H1 (cell line): Measurements from ENCODE around the gene APC2. TPM values are rescaled to one million over a fixed set of nuclear protein-coding genes. Genes with fewer than 3 reads are reported as not detected.

Source experiments
- CTCF ChIA-PET: fragments of 300-600 bp; sonication (Branson Sonifier 250); formaldehyde crosslinking; loops from one replicate; lab custom pipeline; 2021; ENCODE audit not compliant: partially characterized antibody; lab: Charles Lee
- POLR2A ChIA-PET: fragments of 300-600 bp; sonication (Branson Sonifier 250); formaldehyde crosslinking; loops from one replicate; lab custom pipeline; 2021; ENCODE audit warnings: inconsistent platforms; ENCODE audit not compliant: partially characterized antibody; lab: Charles Lee
- DNase-seq, 2 experiments: peaks; one replicate each; pipeline versions ENCODE4 v3.0.0 to v3.0.0-alpha.2; 2010 to 2022; ENCODE audit warnings: low spot score in 2 of 2, low read depth in 1 of 2, mixed read lengths in 1 of 2
- FAIRE-seq: peaks from 2 replicates; lab custom pipeline; 2011; peaks lifted over from hg19 to GRCh38; lab: Jason Lieb, UNC
- H2AFZ ChIP-seq: 2 replicates; pipeline ENCODE4 v1.8.1; 2012; ENCODE audit warnings: low read length, inconsistent platforms
- H2AK5ac ChIP-seq: 2 replicates; pipeline ENCODE4 v1.6.1; 2013; ENCODE audit warnings: low read depth, low read length
- H2BK120ac ChIP-seq: replicated peaks from 2 replicates; pipeline ENCODE3; 2013; ENCODE audit warnings: low read depth, low read length, inconsistent platforms
- H2BK12ac ChIP-seq: 2 replicates; pipeline ENCODE4 v1.6.1; 2013; ENCODE audit warnings: low read depth, low read length
- H2BK15ac ChIP-seq: 2 replicates; pipeline ENCODE4 v1.6.1; 2013; ENCODE audit warnings: low read length
- H2BK20ac ChIP-seq: 2 replicates; pipeline ENCODE4 v1.6.1; 2013; ENCODE audit warnings: low read length
- H2BK5ac ChIP-seq: 2 replicates; pipeline ENCODE4 v1.6.1; 2013; ENCODE audit warnings: low read depth, low read length
- H3K14ac ChIP-seq: 2 replicates; pipeline ENCODE4 v1.6.1; 2013; ENCODE audit warnings: inconsistent platforms; ENCODE audit not compliant: insufficient read length
- H3K18ac ChIP-seq: 2 replicates; pipeline ENCODE4 v1.6.1; 2013; ENCODE audit warnings: low read length; ENCODE audit errors: extremely low read depth
- H3K23ac ChIP-seq: 2 replicates; pipeline ENCODE4 v1.6.1; 2013; ENCODE audit warnings: inconsistent platforms; ENCODE audit not compliant: insufficient read length
- H3K23me2 ChIP-seq: 2 replicates; pipeline ENCODE4 v1.6.1; 2013; ENCODE audit warnings: low read depth, low read length
- H3K27ac ChIP-seq: 2 replicates; pipeline ENCODE4 v1.6.1; 2011; ENCODE audit warnings: low read depth, low read length, inconsistent platforms
- H3K27me3 ChIP-seq, 4 experiments: replicated peaks in 1 of 4; 1 replicate in 1 of 4; 2 replicates in 3 of 4; pipeline versions ENCODE4 v1.6.1 to v1.8.1; 2011 to 2013; ENCODE audit warnings: low read length in 3 of 4, mild to moderate bottlenecking in 3 of 4, inconsistent platforms in 2 of 4, mixed read lengths in 2 of 4, moderate library complexity in 1 of 4; ENCODE audit not compliant: control insufficient read depth in 3 of 4, insufficient read depth in 3 of 4; ENCODE audit errors: extremely low read depth in 1 of 4
- H3K36me3 ChIP-seq, 4 experiments: 2 replicates each; pipeline versions ENCODE4 v1.6.1 to v1.8.1; 2011 to 2013; ENCODE audit warnings: mild to moderate bottlenecking in 4 of 4, low read length in 3 of 4, moderate library complexity in 2 of 4, control low read depth in 1 of 4, inconsistent platforms in 1 of 4; ENCODE audit not compliant: insufficient read depth in 4 of 4, control insufficient read depth in 2 of 4
- H3K4ac ChIP-seq: replicated peaks from 2 replicates; pipeline ENCODE3; 2013; ENCODE audit warnings: low read length, low read depth, mixed read lengths, inconsistent platforms; ENCODE audit not compliant: insufficient read length
- H3K4me1 ChIP-seq, 4 experiments: replicated peaks in 1 of 4; 1 replicate in 1 of 4; 2 replicates in 3 of 4; pipeline versions ENCODE4 v1.6.1 to v1.8.1; 2011 to 2013; ENCODE audit warnings: low read length in 3 of 4, inconsistent platforms in 2 of 4, mixed read lengths in 1 of 4; ENCODE audit not compliant: insufficient read depth in 4 of 4, control insufficient read depth in 3 of 4
- H3K4me2 ChIP-seq, 2 experiments: 2 replicates each; pipeline versions ENCODE4 v1.6.1 to v1.8.1; 2011 to 2013; ENCODE audit warnings: low read depth in 2 of 2, low read length in 2 of 2, control low read depth in 1 of 2, inconsistent platforms in 1 of 2, mild to moderate bottlenecking in 1 of 2; ENCODE audit not compliant: insufficient read depth in 1 of 2
- H3K4me3 ChIP-seq, 4 experiments: fragments of 200-600, 300-600 bp in 1 of 4; sonication (generic), shearing (Covaris generic), sonication (Bioruptor Twin) in 1 of 4; 2 replicates each; pipeline versions ENCODE4 v1.5.1 to v1.8.1; 2011 to 2016; ENCODE audit warnings: low read length in 4 of 4, low read depth in 3 of 4, control low read depth in 2 of 4, inconsistent platforms in 2 of 4, mild to moderate bottlenecking in 2 of 4, mixed read lengths in 1 of 4, moderate library complexity in 1 of 4; ENCODE audit not compliant: insufficient read depth in 2 of 4; ENCODE audit errors: extremely low read depth in 1 of 4
- H3K56ac ChIP-seq: replicated peaks from 2 replicates; pipeline ENCODE3; 2013; ENCODE audit warnings: low read depth, mild to moderate bottlenecking, mixed read lengths, low read length, inconsistent platforms; ENCODE audit not compliant: insufficient read length
- H3K79me1 ChIP-seq: 2 replicates; pipeline ENCODE4 v1.6.1; 2013; ENCODE audit warnings: low read depth, low read length, control low read depth
- H3K79me2 ChIP-seq, 2 experiments: 2 replicates each; pipeline versions ENCODE4 v1.6.1 to v1.8.1; 2012 to 2013; ENCODE audit warnings: low read length in 2 of 2, mild to moderate bottlenecking in 2 of 2, inconsistent platforms in 1 of 2; ENCODE audit not compliant: insufficient read depth in 2 of 2, control insufficient read depth in 1 of 2
- H3K9ac ChIP-seq, 4 experiments: replicated peaks in 1 of 4; 1 replicate in 1 of 4; 2 replicates in 3 of 4; pipeline versions ENCODE4 v1.6.1 to v1.8.1; 2011 to 2013; ENCODE audit warnings: low read depth in 3 of 4, low read length in 3 of 4, control low read depth in 2 of 4, mild to moderate bottlenecking in 2 of 4, moderate library complexity in 2 of 4, inconsistent platforms in 1 of 4; ENCODE audit errors: extremely low read depth in 1 of 4
- H3K9me3 ChIP-seq, 2 experiments: 2 replicates each; pipeline versions ENCODE4 v1.6.1 to v1.8.1; 2012 to 2013; ENCODE audit warnings: mild to moderate bottlenecking in 2 of 2, moderate library complexity in 2 of 2, control low read depth in 1 of 2, inconsistent platforms in 1 of 2, low read depth in 1 of 2, low read length in 1 of 2, mixed read lengths in 1 of 2; ENCODE audit not compliant: insufficient read depth in 2 of 2
- H4K20me1 ChIP-seq, 2 experiments: replicated peaks in 1 of 2; 2 replicates each; pipeline versions ENCODE3 to v1.8.1; 2011 to 2013; ENCODE audit warnings: inconsistent platforms in 2 of 2, low read length in 2 of 2, mild to moderate bottlenecking in 1 of 2; ENCODE audit not compliant: insufficient read depth in 2 of 2, control insufficient read depth in 1 of 2
- H4K5ac ChIP-seq: 2 replicates; pipeline ENCODE4 v1.6.1; 2013; ENCODE audit warnings: low read length, low read depth, mixed read lengths, inconsistent platforms; ENCODE audit not compliant: insufficient read length
- H4K8ac ChIP-seq: 2 replicates; pipeline ENCODE4 v1.8.0; 2013; ENCODE audit warnings: mild to moderate bottlenecking, moderate library complexity, low read length, inconsistent platforms; ENCODE audit not compliant: insufficient read depth; ENCODE audit errors: extremely low read depth
- H4K91ac ChIP-seq: replicated peaks from 2 replicates; pipeline ENCODE3; 2013; ENCODE audit warnings: low read length, mixed read lengths, inconsistent platforms; ENCODE audit not compliant: insufficient read length
- CEBPB ChIP-seq: IDR thresholded peaks from 2 replicates; pipeline ENCODE4 v1.6.1; 2012; ENCODE audit warnings: low read depth, low read length
- MAFK ChIP-seq: IDR thresholded peaks from 2 replicates; pipeline ENCODE4 v1.6.1; 2012; ENCODE audit warnings: low read depth, mild to moderate bottlenecking, improper control_type of control experiment, low read length
- WGBS, 2 experiments: shearing (Covaris generic) in 1 of 2; methylation state at CpG; one replicate each; pipeline versions ENCODE4 v1.1.6 to v1.1.7; 2013 to 2015; ENCODE audit warnings: low lambda C conversion rate in 2 of 2, mixed read lengths in 2 of 2, inconsistent platforms in 1 of 2, low coverage in 1 of 2, missing lambda C conversion rate in 1 of 2; ENCODE audit not compliant: insufficient replicate concordance in 2 of 2, insufficient coverage in 1 of 2, insufficient read length in 1 of 2; ENCODE audit errors: extremely low coverage in 1 of 2, missing lambda C conversion rate in 1 of 2; 5-methylcytosine and 5-hydroxymethylcytosine counted together
- polyA plus RNA-seq, 7 experiments: library from polyadenylated mRNA; depleted of rRNA in 3 of 7; stranded (reverse) in 5 of 7; unstranded in 2 of 7; fragments of >200 nt in 5 of 7; fragments of 200-250 nt in 2 of 7; gene quantifications; 1 replicate in 5 of 7; 2 replicates in 1 of 7; 4 replicates in 1 of 7; pipeline versions ENCODE4 v1.2.1 to v1.2.3, GENCODE V29; 2011 to 2013; ENCODE audit warnings: missing spikeins in 2 of 7, mixed read lengths in 2 of 7
- total RNA-seq: library from RNA; stranded (reverse); fragmentation: NEBNext Ultra II Directional; extraction: Animal tissue kit (Norgen Biotek cat#: 25700); gene quantifications from 2 replicates; pipeline ENCODE4 v1.2.1, GENCODE V29; 2021

APC2 gene
- total and polyA plus RNA-seq, 2 of the 8 experiments (the other 6 are each of a cell fraction or from before 2014, with no cell fraction given): 1.3 to 4.1 TPM

DNA sequence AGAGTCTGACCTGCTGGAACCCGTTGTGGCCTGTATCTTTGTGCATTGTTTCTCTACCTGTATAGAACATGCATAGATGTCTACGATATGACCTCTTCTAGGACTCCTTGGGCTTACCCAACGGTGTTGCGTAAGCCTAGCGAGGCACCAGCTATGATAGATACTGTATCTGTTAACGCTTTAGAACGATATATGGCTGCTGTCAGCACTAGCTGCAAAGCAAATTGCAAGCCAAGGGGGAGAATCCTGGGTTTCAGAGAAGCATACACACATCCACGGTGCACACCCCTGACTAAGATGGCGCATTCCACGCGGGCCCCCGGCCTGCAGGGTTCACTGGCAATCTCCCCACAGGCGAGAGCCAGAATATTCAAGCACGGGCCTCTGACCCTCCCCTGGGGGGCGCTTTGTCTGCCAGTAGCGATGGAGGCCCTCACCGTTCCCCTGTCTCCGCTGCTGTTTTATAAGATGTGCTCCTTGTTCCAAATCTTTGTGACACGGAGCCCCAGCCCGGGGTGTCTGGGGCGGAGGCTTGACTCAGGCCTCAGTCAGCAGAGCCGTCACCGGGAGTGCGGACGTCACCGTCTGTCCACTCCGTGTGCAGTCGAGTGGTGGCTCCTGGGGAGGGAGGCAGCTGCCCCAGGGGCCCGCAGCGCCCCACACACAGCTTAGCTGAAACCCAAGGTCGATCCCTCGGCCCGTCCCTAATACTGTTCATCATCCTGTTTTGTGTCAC lies 24.7 kb upstream of the APC2 start:
- 97% methylated on average over 30 of the region's 33 CpGs; no CpG with 5 or more reads in 1 of the 2 experiments for whole genome bisulfite sequencing, 2 experiments
- no peaks in the 10 kb centered on the region for H3K9me3 ChIP-seq
- no peak overlapping the region for H3K4me2 ChIP-seq
- no peak overlapping the region for H2BK12ac ChIP-seq
- H3K23ac ChIP-seq: no peak overlapping the region
- H3K4me1 ChIP-seq: peaks cover 0 to 3% (median 0%) of the 10 kb centered on the region in 4 experiments; a peak in 1 of 7 replicates
- TF ChIP-seq MAFK (no peak), CEBPB (peak; percentile 54)
- peaks cover 0 to 57% of the 10 kb centered on the region in 2 experiments; a peak in 3 of 4 replicates for H3K79me2 ChIP-seq
- H3K4me3 ChIP-seq: no peak overlapping the region
- no peak overlapping the region for H3K9ac ChIP-seq
- no peaks in the 10 kb centered on the region for H3K23me2 ChIP-seq
- H4K20me1 ChIP-seq: peaks cover 37 to 50% of the 10 kb centered on the region in 2 experiments
- H4K8ac ChIP-seq: no peak overlapping the region
- no peaks in the 10 kb centered on the region for H3K27me3 ChIP-seq
- H3K27ac ChIP-seq: no peak overlapping the region
- no peak overlapping the region for H3K18ac ChIP-seq
- H4K5ac ChIP-seq: no peak overlapping the region
- H3K79me1 ChIP-seq: peaks cover 11% of the 10 kb centered on the region
- CTCF ChIA-PET: interaction anchor here (0.6 to 1.4 kb wide), 3 partner anchors 12 to 14 kb away, joined by 3 to 6 read pairs (median 3); no protein-coding TSS in a partner anchor
- FAIRE-seq (no peak), DNase-seq (no peak)
- H3K4ac ChIP-seq: no peak overlapping the region
- no peak overlapping the region for H4K91ac ChIP-seq
- POLR2A ChIA-PET: interaction anchor here (0.7 to 1.3 kb wide), 4 partner anchors 9 to 15 kb away, joined by 3 to 5 read pairs (median 4); no protein-coding TSS in a partner anchor
- H2BK5ac ChIP-seq: no peak overlapping the region; the same call in 1 of the 2 replicates
- H2AK5ac ChIP-seq: no peak overlapping the region
- no peak overlapping the region for H2AFZ ChIP-seq
- H3K36me3 ChIP-seq: peaks cover 38 to 83% (median 73%) of the 10 kb centered on the region in 4 experiments
- H2BK120ac ChIP-seq: no peak overlapping the region
- H2BK15ac ChIP-seq: no peak overlapping the region
- H3K56ac ChIP-seq: no peak overlapping the region
- no peak overlapping the region for H3K14ac ChIP-seq
- H2BK20ac ChIP-seq: no peak overlapping the region
